CD14-positive monocyte (primary cell): ENCODE data around the gene EFCAB8. TPM values are rescaled to one million over a fixed set of nuclear protein-coding genes. Genes with fewer than 3 reads are reported as not detected.

Experiments
- DNase-seq, 3 donors: peaks; one replicate each; pipeline ENCODE4 v3.0.0-alpha.2; 2011 to 2022
- H2AFZ ChIP-seq: 2 replicates; pipeline ENCODE4 v1.6.0; 2012; ENCODE audit warnings: mild to moderate bottlenecking, low read depth, low read length, inconsistent platforms; ENCODE audit not compliant: insufficient read depth, poor library complexity, severe bottlenecking
- H3K27ac ChIP-seq, 2 donors: 1 replicate in 1 of 2; 2 replicates in 1 of 2; pipeline ENCODE4 v1.5.1; 2012 to 2013; ENCODE audit warnings: low read length in 2 of 2, control low read depth in 1 of 2, inconsistent platforms in 1 of 2, low read depth in 1 of 2, mild to moderate bottlenecking in 1 of 2
- H3K27me3 ChIP-seq, 2 donors: one replicate each; pipeline versions ENCODE4 v1.6.0 to v1.6.1; 2011 to 2013; ENCODE audit warnings: low read length in 2 of 2; ENCODE audit not compliant: control insufficient read depth in 2 of 2, insufficient read depth in 2 of 2
- H3K36me3 ChIP-seq, 2 donors: replicated peaks in 1 of 2; 1 replicate in 1 of 2; 2 replicates in 1 of 2; pipeline versions ENCODE4 v1.5.1 to v1.6.1; 2012 to 2013; ENCODE audit warnings: low read length in 2 of 2, control low read depth in 1 of 2, inconsistent platforms in 1 of 2, mild to moderate bottlenecking in 1 of 2; ENCODE audit not compliant: insufficient read depth in 2 of 2, control insufficient read depth in 1 of 2
- H3K4me1 ChIP-seq, 2 donors: 1 replicate in 1 of 2; 2 replicates in 1 of 2; pipeline versions ENCODE4 v1.5.1 to v1.6.1; 2012 to 2013; ENCODE audit warnings: low read length in 2 of 2, control low read depth in 1 of 2, inconsistent platforms in 1 of 2, mild to moderate bottlenecking in 1 of 2, moderate library complexity in 1 of 2; ENCODE audit not compliant: insufficient read depth in 2 of 2, control insufficient read depth in 1 of 2
- H3K4me2 ChIP-seq: replicated peaks from 2 replicates; pipeline ENCODE3; 2012; ENCODE audit warnings: low read length, moderate library complexity, mild to moderate bottlenecking; ENCODE audit not compliant: poor library complexity, severe bottlenecking; ENCODE audit errors: extremely low read depth
- H3K4me3 ChIP-seq, 3 experiments: fragments of 200-600 bp in 1 of 3; sonication (generic) in 1 of 3; replicated peaks in 1 of 3; 1 replicate in 2 of 3; 2 replicates in 1 of 3; pipeline ENCODE4 v1.5.1; 2011 to 2013; ENCODE audit warnings: low read length in 3 of 3, mild to moderate bottlenecking in 3 of 3, control low read depth in 2 of 3, low read depth in 2 of 3, inconsistent platforms in 1 of 3, moderate library complexity in 1 of 3
- H3K79me2 ChIP-seq: 2 replicates; pipeline ENCODE4 v1.6.0; 2012; ENCODE audit warnings: mild to moderate bottlenecking, control low read depth, inconsistent platforms, low read length, moderate library complexity; ENCODE audit not compliant: insufficient read depth
- H3K9ac ChIP-seq: 2 replicates; pipeline ENCODE4 v1.6.0; 2017; ENCODE audit warnings: low read length, mild to moderate bottlenecking; ENCODE audit not compliant: insufficient read depth, poor library complexity, severe bottlenecking
- H3K9me3 ChIP-seq, 2 donors: replicated peaks in 1 of 2; 1 replicate in 1 of 2; 2 replicates in 1 of 2; pipeline versions ENCODE4 v1.5.1 to v1.6.1; 2012 to 2013; ENCODE audit warnings: low read length in 2 of 2, control low read depth in 1 of 2; ENCODE audit not compliant: control insufficient read depth in 1 of 2, insufficient read depth in 1 of 2
- H4K20me1 ChIP-seq: 2 replicates; pipeline ENCODE4 v1.6.0; 2012; ENCODE audit warnings: mild to moderate bottlenecking, low read length, control low read depth, moderate library complexity; ENCODE audit not compliant: insufficient read depth
- H3K27ac Mint-ChIP-seq, 7 donors: one replicate each; pipeline ENCODE4 v1.8.0; 2020; ENCODE audit warnings: mild to moderate bottlenecking in 7 of 7, mixed read lengths in 7 of 7, moderate library complexity in 6 of 7, inconsistent platforms in 2 of 7
- H3K27me3 Mint-ChIP-seq, 3 donors: one replicate each; pipeline ENCODE4 v1.8.0; 2021 to 2022; ENCODE audit warnings: low read depth in 3 of 3, mild to moderate bottlenecking in 3 of 3, mixed read lengths in 3 of 3, moderate library complexity in 3 of 3, inconsistent platforms in 1 of 3
- H3K36me3 Mint-ChIP-seq, 2 donors: one replicate each; pipeline ENCODE4 v1.8.0; 2020; ENCODE audit warnings: mixed read lengths in 2 of 2, inconsistent platforms in 1 of 2, mild to moderate bottlenecking in 1 of 2
- H3K4me1 Mint-ChIP-seq: one replicate; pipeline ENCODE4 v1.8.0; 2020; ENCODE audit warnings: mild to moderate bottlenecking, mixed read lengths
- H3K4me3 Mint-ChIP-seq, 2 donors: one replicate each; pipeline ENCODE4 v1.8.0; 2020; ENCODE audit warnings: mild to moderate bottlenecking in 2 of 2, mixed read lengths in 2 of 2, moderate library complexity in 1 of 2
- H3K9me3 Mint-ChIP-seq, 7 donors: one replicate each; pipeline ENCODE4 v1.8.0; 2020 to 2022; ENCODE audit warnings: mixed read lengths in 7 of 7, mild to moderate bottlenecking in 6 of 7, moderate library complexity in 6 of 7, inconsistent platforms in 2 of 7
- CTCF ChIP-seq: fragments of 200-600 bp; IDR thresholded peaks from one replicate; pipeline ENCODE4 v1.8.0; 2022; ENCODE audit warnings: antibody characterized with exemption, mild to moderate bottlenecking
- WGBS: methylation state at CpG from one replicate; pipeline ENCODE4 v1.1.5; 2013; ENCODE audit warnings: missing lambda C conversion rate; ENCODE audit not compliant: insufficient coverage; 5-methylcytosine and 5-hydroxymethylcytosine counted together
- intact Hi-C, 2 donors: fragments of 100-400 bp; cut with micrococcal nuclease; formaldehyde crosslinking; loops; one replicate each; pipeline versions ENCODE4 v1.15.0 to v1.15.1; 2023
- polyA plus RNA-seq, 3 donors: library from polyadenylated mRNA; depleted of rRNA in 1 of 3; unstranded in 2 of 3; stranded (reverse) in 1 of 3; fragments of 300-500 nt in 2 of 3; fragments of >200 nt in 1 of 3; fragmentation: Illumina TruSeq in 2 of 3; gene quantifications; 1 replicate in 2 of 3; 2 replicates in 1 of 3; pipeline ENCODE4 v1.2.3, GENCODE V29; 2012 to 2021

EFCAB8 gene
- polyA plus RNA-seq, 3 donors, result 0.45 TPM; not detected in 2

- no peak overlapping the region for H3K4me2 ChIP-seq
- H4K20me1 ChIP-seq, result peaks cover 68% of the 10 kb centered on the region
- intact Hi-C loops, result no loop called here
- peaks cover 23 to 33% of the 10 kb centered on the region in 2 donors for H3K36me3 ChIP-seq
- H3K27me3 Mint-ChIP-seq, result no peaks in the 10 kb centered on the region
- peaks cover 97% of the 10 kb centered on the region for H3K79me2 ChIP-seq
- peaks cover 48% of the 10 kb centered on the region for H3K4me1 Mint-ChIP-seq
- no peak overlapping the region for H3K4me3 ChIP-seq
- H3K4me3 Mint-ChIP-seq, result peak overlapping the region in 1 of 2 donors; percentile 32
- peak in 2 of 3 donors; percentile 15 to 20 for DNase-seq
- H2AFZ ChIP-seq, result no peak overlapping the region
- 78% methylated on average over 7 of the region's 7 CpGs for WGBS
- peak overlapping the region; percentile 38 to 92 (median 85) for H3K27ac Mint-ChIP-seq
- H3K4me1 ChIP-seq, result peaks cover 42 to 44% of the 10 kb centered on the region in 2 donors
- H3K27me3 ChIP-seq, result no peaks in the 10 kb centered on the region
- no peaks in the 10 kb centered on the region for H3K9me3 ChIP-seq
- H3K9ac ChIP-seq, result no peak overlapping the region
- H3K9me3 Mint-ChIP-seq, result peaks cover 0 to 2% (median 0%) of the 10 kb centered on the region in 7 donors
- peaks cover 29 to 34% of the 10 kb centered on the region in 2 donors for H3K36me3 Mint-ChIP-seq
- peak overlapping the region; percentile 2 to 67 for H3K27ac ChIP-seq
- TF ChIP-seq CTCF, result no peak
Measured at GRCh38 chr20:32823737-32824588, 34.8 kb upstream of the EFCAB8 start.

DNA sequence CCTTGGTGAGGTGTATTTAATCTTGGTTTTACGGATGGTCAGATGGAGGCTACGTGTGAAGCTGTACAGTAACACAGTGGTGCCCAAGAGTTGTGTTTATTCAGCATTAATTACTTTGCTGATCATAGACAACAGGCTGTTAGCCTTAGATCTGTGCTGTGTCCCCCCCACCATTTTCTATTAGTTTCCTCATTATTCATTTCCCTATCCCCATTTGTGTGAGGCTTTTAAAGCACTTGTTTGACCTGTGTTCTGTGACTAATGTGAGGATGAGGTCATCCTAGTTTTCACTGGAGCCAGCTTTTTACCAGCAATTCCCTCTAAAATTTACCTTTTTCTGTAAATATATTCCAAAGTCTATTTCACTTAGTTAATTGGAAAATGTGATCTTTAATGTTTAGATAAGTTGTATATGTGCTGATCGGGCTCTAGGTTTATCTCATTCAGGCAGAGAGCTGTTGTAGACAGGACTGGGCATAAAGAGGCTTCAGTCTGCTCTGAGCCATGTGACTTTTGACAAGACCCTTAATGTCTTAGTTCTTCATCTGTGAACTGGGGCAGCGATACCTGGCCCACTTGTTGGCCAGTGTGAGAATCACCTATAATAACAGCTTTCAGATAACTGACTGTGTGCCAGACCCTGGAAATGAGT, 30.6 kb upstream of the EFCAB8 start:
- Mint-ChIP-seq H3K9me3 (peaks cover 0 to 3% (median 0%) of the 10 kb centered on the region in 7 donors), H3K4me1 (peaks cover 40% of the 10 kb centered on the region), H3K36me3 (peaks cover 40 to 63% of the 10 kb centered on the region in 2 donors), H3K4me3 (no peak overlapping the region), H3K27ac (peak overlapping the region; percentile 0 to 87 (median 26)), H3K27me3 (no peaks in the 10 kb centered on the region)
- peaks cover 28 to 57% of the 10 kb centered on the region in 2 donors for H3K36me3 ChIP-seq
- H3K27me3 ChIP-seq, result no peaks in the 10 kb centered on the region
- no peak overlapping the region for H3K4me3 ChIP-seq
- no peaks in the 10 kb centered on the region for H3K9me3 ChIP-seq
- H3K79me2 ChIP-seq, result peaks cover 100% of the 10 kb centered on the region
- H3K27ac ChIP-seq, result peak overlapping the region in 1 of 2 donors; percentile 87
- H3K4me2 ChIP-seq, result no peak overlapping the region
- H3K4me1 ChIP-seq, result peaks cover 31% of the 10 kb centered on the region in 2 donors
- no peak for TF ChIP-seq CTCF
- no peak overlapping the region for H3K9ac ChIP-seq
- no peak overlapping the region for H2AFZ ChIP-seq
- intact Hi-C loops, result no loop called here
- peak in 1 of 3 donors; percentile 40 for DNase-seq
- peaks cover 64% of the 10 kb centered on the region for H4K20me1 ChIP-seq
- WGBS, result 100% methylated on average over 1 of the region's 4 CpGs
